ENCODE data around the gene EMD.

- TF ChIP-seq, protein P1, sequence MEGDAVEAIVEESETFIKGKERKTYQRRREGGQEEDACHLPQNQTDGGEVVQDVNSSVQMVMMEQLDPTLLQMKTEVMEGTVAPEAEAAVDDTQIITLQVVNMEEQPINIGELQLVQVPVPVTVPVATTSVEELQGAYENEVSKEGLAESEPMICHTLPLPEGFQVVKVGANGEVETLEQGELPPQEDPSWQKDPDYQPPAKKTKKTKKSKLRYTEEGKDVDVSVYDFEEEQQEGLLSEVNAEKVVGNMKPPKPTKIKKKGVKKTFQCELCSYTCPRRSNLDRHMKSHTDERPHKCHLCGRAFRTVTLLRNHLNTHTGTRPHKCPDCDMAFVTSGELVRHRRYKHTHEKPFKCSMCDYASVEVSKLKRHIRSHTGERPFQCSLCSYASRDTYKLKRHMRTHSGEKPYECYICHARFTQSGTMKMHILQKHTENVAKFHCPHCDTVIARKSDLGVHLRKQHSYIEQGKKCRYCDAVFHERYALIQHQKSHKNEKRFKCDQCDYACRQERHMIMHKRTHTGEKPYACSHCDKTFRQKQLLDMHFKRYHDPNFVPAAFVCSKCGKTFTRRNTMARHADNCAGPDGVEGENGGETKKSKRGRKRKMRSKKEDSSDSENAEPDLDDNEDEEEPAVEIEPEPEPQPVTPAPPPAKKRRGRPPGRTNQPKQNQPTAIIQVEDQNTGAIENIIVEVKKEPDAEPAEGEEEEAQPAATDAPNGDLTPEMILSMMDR (IDR thresholded peaks at IDR 0.05) = no peak
- TF ChIP-seq POLR2A (IDR thresholded peaks at IDR 0.05) = no peak
These were observed 27.1 kb upstream of the EMD start for GRCh38 chrX:154352012-154352401.

Measured in thyroid gland (tissue), 4 donors.